Fibroblast of skin of right quadriceps (primary cell): ENCODE data around the gene ADAMTSL3.
"Not testable (repeated sequence)": the region's sequence is repeated elsewhere in the genome, so short reads cannot be mapped to it uniquely, and the experiment has no call there.

ENCODE experiments used
- DNase-seq: peaks from one replicate; pipeline ENCODE4 v3.0.0-alpha.2; 2013

The ADAMTSL3 gene

GRCh38 chr15:83702314-83702713 lies 48.4 kb downstream of the ADAMTSL3 start:
- DNase-seq: not testable (repeated sequence)

- no peak for DNase-seq
Measured at GRCh38 chr15:83708328-83708727, 54.4 kb downstream of the ADAMTSL3 start.

DNA sequence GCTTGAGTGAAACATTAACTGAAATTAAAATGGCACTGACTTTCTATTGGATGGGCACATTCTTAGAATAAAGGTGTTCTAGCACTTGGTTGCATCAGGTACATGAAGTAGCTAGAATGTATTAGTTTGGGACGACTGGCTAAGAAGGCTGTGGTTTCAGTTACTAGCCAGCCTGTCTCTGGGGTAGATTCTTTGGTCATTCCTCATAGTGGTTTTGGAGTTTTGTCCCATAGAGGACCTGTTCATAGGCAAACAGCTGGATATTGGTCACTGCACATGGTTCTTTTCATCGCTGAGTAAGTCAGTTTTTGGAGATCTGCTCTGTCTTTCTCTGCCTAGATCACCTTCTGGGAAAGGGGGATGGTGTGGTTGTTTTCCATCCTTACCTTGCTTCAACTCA lies 55.3 kb downstream of the ADAMTSL3 start:
- peak; percentile 33 for DNase-seq

DNA sequence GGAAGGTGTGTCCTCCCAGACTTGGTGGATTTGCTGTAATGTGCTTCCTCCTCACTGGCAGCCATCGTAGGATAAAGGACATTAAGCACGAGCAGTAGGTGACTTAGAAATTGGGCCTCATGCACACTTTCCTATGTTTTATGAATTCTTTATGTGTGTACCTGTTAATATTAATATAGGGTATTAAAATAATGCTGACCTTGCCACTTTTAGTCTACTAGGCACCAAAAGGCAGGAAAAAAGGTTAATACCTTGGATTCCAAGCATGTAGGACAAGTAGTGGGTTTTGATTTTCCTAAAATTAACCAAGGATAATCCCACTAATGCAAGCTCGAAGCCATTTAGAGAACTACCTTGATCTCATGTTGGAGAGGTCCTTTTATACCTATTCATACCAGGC lies 55.9 kb downstream of the ADAMTSL3 start:
- no peak for DNase-seq

- DNase-seq: no peak
Measured at GRCh38 chr15:83710452-83710851, 56.5 kb downstream of the ADAMTSL3 start.

DNA sequence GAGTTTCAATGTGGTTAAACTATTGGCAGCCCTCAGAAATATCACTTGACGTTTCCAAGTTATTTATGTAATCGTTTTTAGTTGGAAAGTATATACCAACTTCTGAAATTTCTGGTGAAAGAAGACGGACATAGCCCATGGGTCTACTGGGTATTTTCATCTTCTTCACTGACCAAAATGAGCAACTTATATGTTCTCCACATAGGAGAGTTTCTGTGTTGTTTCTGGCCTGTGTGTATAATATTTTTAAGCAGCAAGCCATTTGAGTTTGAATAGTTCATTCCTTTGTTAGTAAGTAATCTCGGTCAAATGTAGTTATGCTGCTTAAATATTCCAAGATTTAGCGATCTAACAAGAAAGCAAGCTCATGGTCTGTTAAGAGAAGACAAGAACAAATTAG lies 57.3 kb downstream of the ADAMTSL3 start:
- no peak for DNase-seq

DNA sequence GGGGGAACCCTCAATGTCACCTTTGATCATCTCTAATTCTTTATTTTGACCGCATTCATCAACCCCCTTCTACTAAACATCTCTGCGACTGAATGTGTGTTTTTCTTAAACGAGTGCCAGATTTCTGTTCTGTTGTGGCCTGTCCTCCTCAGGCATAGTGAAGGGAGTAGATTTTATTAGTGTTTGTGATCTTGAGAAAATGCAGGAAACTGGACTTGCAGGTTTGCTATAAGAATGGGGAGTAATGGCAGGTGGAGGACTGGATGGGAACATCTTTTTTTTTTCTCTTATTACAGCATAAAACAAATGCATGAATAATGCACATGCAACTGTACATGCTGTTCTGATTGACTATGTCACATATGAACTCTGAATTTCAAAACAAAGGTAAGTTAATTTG lies 59.3 kb downstream of the ADAMTSL3 start:
- no peak for DNase-seq

DNA sequence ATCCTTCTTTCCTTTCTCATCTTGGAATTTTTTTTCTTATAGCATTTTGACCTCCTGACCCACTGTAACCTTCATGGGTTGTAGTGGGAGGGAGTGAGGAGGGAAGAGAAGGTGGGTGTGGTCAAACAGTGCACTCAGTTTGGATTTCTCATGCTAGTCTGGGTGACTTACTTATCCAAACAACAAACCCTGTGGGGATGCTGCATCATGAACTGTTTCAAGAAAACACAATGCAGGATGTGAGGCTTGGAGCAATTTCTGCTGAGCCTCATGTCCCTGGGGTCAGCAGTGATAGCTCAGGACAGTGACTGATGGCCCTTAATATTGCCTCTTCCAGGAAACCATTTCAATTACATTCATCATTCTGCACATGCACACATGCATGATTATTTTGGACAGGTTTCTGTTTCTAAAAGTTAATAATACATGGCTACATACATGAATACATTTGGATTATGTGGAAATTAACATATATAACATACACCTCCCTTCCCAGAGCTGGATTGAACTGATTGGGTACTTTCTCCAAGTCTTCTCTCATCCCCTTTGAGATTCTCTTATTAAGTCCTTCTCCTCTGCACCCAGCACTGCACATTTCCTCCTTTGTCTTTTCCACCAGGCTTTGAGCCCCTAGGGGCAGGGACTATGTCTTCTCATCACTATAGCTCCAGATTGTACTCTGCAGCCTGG lies 61.2 kb downstream of the ADAMTSL3 start:
- DNase-seq: no peak

- no peak for DNase-seq
Measured at GRCh38 chr15:83716605-83717004, 62.7 kb downstream of the ADAMTSL3 start.

- no peak for DNase-seq
Measured at GRCh38 chr15:83717010-83717409, 63.1 kb downstream of the ADAMTSL3 start.

GRCh38 chr15:83720468-83720867 lies 66.5 kb downstream of the ADAMTSL3 start:
- DNase-seq: no peak

DNA sequence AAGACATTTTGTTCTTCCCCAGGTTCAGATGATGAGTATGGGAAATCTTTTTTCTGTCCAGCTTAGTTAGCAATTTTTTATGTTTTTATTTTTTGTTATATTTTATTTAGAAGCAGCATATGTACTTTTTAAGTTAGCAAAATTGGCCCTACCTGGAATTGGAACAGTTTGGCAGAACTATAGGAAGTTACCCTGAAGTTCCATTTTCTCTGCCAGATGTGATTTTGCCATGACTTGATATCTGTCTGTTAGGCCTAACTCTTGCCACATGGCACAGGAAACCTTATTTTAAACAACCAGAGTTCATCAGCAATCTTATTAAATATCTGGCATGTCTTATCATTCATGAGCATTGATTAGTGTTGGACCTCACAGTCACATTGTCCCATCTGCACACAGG lies 67.1 kb downstream of the ADAMTSL3 start:
- DNase-seq: no peak

DNA sequence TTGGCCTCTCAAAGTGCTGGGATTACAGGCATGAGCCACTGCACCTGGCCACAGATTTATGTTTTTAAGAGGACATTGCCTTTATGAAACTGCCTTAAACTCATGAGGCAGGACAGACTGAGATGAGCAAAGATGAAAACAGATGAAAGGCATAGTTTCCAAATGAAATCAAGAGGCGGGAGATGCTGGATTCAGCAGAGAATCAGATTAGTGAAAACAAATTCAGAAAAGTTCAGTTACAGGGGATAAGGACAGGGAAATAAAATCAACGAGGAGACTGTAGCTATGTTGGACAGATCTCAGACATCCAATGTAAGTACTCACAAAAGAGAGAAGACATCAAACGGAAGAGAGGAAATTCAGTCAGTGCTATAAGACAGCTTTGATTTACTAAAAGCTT lies 68.1 kb downstream of the ADAMTSL3 start:
- no peak for DNase-seq

- no peak for DNase-seq
Measured at GRCh38 chr15:83723216-83723615, 69.3 kb downstream of the ADAMTSL3 start.

DNA sequence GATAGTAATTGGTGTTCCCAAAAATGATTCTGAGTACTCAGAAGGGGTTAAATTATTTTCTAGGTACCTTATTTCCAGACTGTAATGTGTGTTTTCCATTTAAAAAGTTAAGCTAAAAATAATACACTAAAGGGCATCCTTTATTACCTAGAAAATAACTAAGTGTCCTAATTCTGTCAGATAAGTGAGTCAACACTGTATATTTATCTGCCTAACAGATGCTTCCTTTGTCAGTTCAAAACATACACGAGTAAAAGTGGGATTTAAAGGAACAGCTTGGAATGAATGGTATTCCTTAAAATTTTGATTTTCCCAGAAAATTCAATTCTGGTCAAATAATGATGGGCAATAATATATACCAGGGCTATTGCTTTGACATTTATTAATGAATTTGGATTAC lies 78.3 kb downstream of the ADAMTSL3 start:
- DNase-seq: no peak

DNA sequence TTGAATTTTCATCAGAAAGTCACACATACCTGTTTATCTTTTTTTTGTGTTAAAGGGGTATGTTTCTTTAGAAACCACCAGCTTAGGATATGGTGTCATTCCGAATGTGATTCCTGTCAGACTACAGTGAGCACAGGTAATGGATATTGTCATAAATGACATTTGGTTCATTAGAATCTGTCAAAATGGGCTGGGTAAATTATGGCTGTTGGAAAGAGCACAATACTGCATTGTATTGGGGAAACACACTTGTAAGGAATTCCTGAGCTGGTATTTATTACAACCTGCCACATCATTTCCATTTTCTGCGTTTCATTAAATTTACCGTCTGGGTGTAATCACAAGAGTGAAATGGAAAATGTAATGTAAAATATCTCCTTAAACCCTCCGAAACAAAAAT lies 78.8 kb downstream of the ADAMTSL3 start:
- no peak for DNase-seq

GRCh38 chr15:83733206-83733605 lies 79.3 kb downstream of the ADAMTSL3 start:
- DNase-seq: peak; percentile 81

DNA sequence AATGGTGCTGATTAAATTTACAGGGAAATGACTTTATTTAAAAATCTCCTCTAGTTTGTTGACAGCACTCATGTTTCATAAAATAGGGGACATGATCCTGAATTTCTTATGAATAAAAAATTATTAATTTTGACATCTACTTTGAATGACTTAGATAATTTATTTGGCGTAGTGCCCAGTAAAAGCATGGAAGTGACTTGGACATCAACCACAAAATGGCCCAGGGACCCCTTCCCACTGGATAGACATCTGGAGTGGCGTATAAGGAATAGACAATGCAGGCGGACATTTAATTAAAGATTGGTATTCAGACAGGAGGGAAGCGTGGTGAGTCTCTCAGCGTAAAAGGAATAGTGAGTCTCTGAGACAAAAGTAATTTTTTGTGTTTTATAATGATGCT lies 79.8 kb downstream of the ADAMTSL3 start:
- no peak for DNase-seq

- no peak for DNase-seq
Measured at GRCh38 chr15:83734487-83734886, 80.6 kb downstream of the ADAMTSL3 start.

DNA sequence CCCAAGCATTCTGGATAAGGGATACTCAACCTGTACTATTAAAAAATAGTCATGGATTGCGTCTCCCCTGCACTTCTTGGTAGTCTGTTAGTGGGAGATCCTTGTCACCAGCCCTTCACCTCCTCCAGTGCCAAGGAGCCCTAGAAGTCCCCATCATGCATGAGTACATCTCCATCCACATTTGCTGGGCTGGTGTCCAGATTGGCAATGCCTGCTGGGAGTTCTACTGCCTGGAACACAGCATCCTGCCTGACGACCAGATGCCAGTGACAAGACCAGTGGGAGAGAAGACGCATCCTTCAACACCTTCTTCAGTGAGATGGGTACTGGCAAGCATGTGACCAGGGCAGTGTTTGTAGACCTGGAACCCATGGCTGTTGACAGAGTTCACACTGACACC lies 85.7 kb downstream of the ADAMTSL3 start:
- no peak for DNase-seq

DNA sequence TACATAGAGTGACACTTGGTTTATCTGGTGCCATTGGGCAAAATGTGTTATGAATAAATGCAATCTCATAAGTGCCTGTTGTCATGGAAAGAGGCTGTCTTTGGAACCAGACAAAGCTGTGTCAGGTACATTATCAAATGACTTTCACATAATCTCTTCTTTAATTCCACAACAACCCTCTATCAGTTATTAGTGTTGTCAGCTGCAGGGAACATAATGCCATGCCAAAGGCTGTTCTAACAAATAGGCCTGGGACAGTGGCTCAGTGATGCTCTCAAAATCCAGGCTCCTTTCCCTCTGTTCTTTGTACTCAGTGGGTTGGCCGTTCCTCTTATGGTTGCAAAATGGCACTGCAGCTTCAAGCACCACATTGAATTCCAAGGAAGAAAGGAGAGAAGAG lies 91.8 kb downstream of the ADAMTSL3 start:
- DNase-seq: no peak

DNA sequence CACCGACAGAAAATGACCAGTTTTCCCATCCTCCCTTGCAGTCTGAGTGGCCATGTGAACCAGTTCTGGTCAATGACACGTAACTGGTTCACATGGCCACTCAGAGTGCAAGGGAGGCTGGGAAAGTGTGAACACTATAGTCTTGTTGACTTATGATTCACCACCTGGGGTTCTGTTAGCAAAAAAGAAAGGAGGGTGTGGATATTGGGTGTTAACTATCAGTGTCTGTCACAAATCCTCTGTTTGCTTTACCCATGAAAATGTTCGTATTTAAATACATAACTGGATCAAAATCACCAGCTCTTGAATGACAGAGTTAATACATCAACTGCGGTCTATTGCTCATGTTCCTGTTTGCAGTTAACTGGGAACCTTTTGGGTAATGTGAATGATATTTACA lies 92.3 kb downstream of the ADAMTSL3 start:
- DNase-seq: no peak

DNA sequence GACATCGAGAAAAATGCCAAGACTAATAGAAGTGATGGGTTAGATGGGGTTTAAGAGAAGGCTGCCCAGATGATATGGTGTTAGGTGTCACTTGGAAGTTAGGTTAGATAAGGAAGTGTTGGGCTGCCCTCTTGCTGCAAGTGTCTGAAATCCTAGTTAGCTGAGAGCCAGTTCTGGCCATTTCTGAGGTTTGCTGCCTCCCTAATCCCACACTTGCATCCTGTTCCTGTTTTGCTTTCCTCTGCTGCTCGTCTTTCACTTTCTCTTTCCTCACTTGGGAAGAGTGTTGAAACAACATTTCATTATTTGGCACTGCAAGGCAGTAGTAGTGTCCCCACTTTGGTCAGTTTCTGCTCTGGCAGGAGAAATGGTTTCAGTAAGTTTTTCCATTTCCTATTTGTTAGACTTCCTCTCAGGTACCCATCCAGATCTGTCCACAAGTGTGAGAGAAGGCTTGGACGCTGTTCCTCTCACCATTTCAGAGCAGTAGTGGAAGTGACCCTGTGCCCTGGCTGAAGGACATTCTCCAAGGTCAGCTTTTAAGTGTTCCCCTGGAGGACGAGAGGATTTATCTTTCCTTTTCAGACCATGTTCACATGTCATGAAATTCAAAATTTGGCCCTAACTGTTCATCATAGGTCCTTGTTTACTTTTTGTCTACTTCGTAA lies 93.3 kb downstream of the ADAMTSL3 start:
- peak; percentile 26 for DNase-seq

DNA sequence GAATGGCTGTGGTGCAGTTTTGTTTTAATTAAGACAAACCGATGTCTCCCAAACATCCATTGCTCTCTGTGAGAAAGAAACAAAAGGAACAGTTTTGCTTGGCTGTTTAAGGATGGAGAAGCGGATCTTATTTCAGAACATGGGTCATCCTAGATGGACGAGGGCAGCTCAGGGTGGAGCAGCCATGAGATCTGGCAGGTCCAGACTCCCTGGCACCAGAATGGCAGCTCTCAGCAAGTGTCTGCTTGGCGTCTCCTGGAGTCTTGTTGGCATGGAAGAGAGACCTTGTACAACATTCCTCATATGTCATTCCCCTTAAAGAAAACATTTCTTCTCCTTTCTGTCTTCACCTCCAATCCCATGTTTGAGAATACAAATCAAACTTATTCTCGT lies 93.8 kb downstream of the ADAMTSL3 start:
- DNase-seq: no peak
